Right atrium auricular region (tissue), 2 donors: Measurements from ENCODE around the gene UBAC2. TPM values are rescaled to one million over a fixed set of nuclear protein-coding genes. Genes with fewer than 3 reads are reported as not detected.

Experiments used
- DNase-seq: peaks from one replicate; pipeline ENCODE4 v3.0.0-alpha.2; 2019; ENCODE audit warnings: low spot score
- H3K27ac ChIP-seq, 2 donors: fragments of 200-600 bp; sonication (generic); 1 replicate in 1 of 2; 2 replicates in 1 of 2; pipeline ENCODE4 v1.5.1; 2016 to 2019
- H3K27me3 ChIP-seq, 2 donors: fragments of 200-600 bp; sonication (generic); one replicate each; pipeline versions ENCODE4 v1.5.1 to v1.6.0; 2017 to 2019
- H3K36me3 ChIP-seq: fragments of 200-600 bp; sonication (generic); one replicate; pipeline ENCODE4 v1.5.1; 2016
- H3K4me1 ChIP-seq, 2 donors: fragments of 200-600 bp; sonication (generic); one replicate each; pipeline versions ENCODE4 v1.5.1 to v1.6.0; 2017 to 2019
- H3K4me3 ChIP-seq, 2 donors: fragments of 200-600 bp; sonication (generic); 1 replicate in 1 of 2; 2 replicates in 1 of 2; pipeline ENCODE4 v1.5.1; 2017 to 2019; ENCODE audit warnings: mild to moderate bottlenecking in 1 of 2, moderate library complexity in 1 of 2
- H3K9me3 ChIP-seq, 2 donors: fragments of 200-600 bp; sonication (generic); one replicate each; pipeline ENCODE4 v1.5.1; 2019
- total RNA-seq, 2 donors: library from RNA; depleted of rRNA; stranded (reverse); fragments of >200 nt; gene quantifications; one replicate each; pipeline ENCODE4 v1.1.0, GENCODE V29; 2016
- TF ChIP-seq, protein P1 (sequence below), 2 donors: fragments of 200-600 bp; sonication (generic); IDR thresholded peaks; one replicate each; pipeline ENCODE4 v1.5.1; 2019; ENCODE audit warnings: antibody characterized with exemption in 2 of 2

Gene UBAC2
- total RNA-seq, 2 donors from 2014 or later: 47.5 to 50.7 TPM

DNA sequence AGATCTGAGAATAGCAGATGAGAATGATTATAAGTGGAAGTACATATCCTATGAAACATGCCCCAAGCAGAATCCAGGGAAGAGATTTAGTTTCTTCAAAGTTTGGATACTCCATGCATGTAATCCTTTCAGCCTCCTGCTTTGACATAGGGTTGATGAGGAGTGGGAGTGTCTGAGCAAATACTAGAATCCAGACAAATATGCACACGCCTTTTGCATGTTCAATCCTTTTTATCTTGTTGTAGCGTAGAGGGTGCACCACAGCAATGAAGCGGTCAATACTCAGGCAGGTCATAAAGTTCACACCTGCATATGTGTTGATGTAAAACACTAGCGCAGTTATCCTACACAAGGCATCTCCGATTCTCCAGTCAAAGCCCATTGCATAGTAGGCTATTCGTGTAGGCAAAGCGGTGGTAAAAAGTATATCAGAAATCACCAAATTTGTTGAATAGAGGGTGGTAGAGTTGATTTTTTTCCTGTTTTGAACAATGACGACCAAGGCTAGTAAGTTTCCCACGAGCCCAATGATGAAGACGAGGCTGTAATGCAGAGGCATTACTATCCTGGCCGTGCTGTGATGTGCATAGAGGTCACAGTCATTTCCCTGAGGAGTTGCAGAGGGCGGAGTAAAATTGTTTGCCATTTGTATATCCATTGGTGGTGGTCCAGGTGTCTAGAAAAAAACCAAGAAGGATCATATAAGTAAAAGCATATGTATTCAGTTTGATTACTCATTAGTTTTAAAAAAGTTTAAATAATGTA, 95.0 kb downstream of the UBAC2 start:
- no peak overlapping the region for H3K27ac ChIP-seq
- H3K4me1 ChIP-seq: no peaks in the 10 kb centered on the region
- peaks cover 10% of the 10 kb centered on the region for H3K36me3 ChIP-seq
- TF ChIP-seq, protein P1, sequence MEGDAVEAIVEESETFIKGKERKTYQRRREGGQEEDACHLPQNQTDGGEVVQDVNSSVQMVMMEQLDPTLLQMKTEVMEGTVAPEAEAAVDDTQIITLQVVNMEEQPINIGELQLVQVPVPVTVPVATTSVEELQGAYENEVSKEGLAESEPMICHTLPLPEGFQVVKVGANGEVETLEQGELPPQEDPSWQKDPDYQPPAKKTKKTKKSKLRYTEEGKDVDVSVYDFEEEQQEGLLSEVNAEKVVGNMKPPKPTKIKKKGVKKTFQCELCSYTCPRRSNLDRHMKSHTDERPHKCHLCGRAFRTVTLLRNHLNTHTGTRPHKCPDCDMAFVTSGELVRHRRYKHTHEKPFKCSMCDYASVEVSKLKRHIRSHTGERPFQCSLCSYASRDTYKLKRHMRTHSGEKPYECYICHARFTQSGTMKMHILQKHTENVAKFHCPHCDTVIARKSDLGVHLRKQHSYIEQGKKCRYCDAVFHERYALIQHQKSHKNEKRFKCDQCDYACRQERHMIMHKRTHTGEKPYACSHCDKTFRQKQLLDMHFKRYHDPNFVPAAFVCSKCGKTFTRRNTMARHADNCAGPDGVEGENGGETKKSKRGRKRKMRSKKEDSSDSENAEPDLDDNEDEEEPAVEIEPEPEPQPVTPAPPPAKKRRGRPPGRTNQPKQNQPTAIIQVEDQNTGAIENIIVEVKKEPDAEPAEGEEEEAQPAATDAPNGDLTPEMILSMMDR (IDR thresholded peaks at IDR 0.05): no peak
- H3K9me3 ChIP-seq: no peaks in the 10 kb centered on the region
- H3K27me3 ChIP-seq: no peaks in the 10 kb centered on the region
- H3K4me3 ChIP-seq: no peak overlapping the region
- DNase-seq: no peak

DNA sequence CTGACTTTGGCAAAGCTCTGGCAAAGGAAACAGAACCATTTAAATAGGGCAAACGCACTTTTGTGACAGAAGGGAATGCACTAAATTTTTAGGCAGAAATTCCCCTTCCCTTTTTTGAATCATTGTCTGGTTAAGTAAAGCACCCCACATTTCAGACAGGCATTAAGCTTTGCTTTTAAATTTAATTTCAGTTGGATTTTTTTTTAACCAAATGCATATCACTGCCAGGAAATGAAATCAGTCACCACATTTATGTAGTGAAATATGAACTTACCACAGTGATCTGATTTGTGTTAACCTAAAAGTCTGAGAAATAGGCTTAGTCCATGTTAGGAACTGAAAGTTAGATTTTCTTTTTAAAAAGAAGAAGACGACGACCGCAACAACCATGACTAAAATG, 95.7 kb downstream of the UBAC2 start:
- peaks cover 10% of the 10 kb centered on the region for H3K36me3 ChIP-seq
- DNase-seq: no peak
- no peak overlapping the region for H3K27ac ChIP-seq
- H3K9me3 ChIP-seq: no peaks in the 10 kb centered on the region
- H3K4me1 ChIP-seq: no peaks in the 10 kb centered on the region
- no peaks in the 10 kb centered on the region for H3K27me3 ChIP-seq
- no peak overlapping the region for H3K4me3 ChIP-seq
- TF ChIP-seq, protein P1 (IDR thresholded peaks at IDR 0.05): no peak

DNA sequence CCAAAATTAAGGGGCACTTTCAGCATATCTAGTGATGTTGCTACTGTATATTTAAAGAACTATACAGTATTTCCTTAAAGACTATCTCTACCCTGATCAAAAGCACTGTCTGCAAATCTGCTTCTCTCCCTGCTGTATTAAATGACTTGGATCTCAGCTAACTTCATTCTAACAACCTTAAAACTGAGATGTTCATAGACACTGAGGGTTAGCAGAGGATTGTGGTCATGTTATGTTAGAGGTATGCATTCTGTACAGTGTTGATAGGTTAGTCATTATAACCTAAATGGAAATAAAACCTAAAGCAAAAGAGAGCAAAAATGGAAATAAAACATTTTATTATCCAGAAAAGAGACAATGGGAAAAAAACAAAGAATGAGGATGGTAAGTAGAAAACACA, 96.7 kb downstream of the UBAC2 start:
- no peak for DNase-seq
- Histone ChIP-seq H3K27ac (no peak overlapping the region), H3K4me3 (no peak overlapping the region), H3K27me3 (no peaks in the 10 kb centered on the region), H3K9me3 (no peaks in the 10 kb centered on the region), H3K36me3 (peaks cover 10% of the 10 kb centered on the region), H3K4me1 (no peaks in the 10 kb centered on the region)
- TF ChIP-seq, protein P1 (IDR thresholded peaks at IDR 0.05): no peak

DNA sequence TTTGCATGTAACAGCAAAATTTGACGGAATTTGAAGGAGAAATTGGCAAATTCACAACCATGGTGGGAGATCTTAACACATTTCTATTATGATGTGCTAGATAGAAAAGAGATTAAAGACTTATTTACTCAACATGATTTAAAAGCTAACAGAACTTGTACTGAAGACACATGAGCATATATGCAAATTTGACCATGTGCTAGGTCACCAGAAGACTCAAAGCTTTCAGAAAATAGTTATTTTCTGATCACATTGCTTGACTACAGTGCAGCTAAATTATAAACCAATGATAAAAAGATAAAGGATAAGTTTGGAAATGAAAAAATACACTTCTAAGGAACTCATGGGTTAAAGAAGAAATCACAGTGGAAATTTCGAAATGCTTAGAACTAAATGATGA, 97.4 kb downstream of the UBAC2 start:
- no peaks in the 10 kb centered on the region for H3K27me3 ChIP-seq
- H3K9me3 ChIP-seq: no peaks in the 10 kb centered on the region
- DNase-seq: no peak
- H3K27ac ChIP-seq: no peak overlapping the region
- peaks cover 10% of the 10 kb centered on the region for H3K36me3 ChIP-seq
- H3K4me3 ChIP-seq: no peak overlapping the region
- H3K4me1 ChIP-seq: no peaks in the 10 kb centered on the region
- TF ChIP-seq, protein P1 (IDR thresholded peaks at IDR 0.05): no peak

DNA sequence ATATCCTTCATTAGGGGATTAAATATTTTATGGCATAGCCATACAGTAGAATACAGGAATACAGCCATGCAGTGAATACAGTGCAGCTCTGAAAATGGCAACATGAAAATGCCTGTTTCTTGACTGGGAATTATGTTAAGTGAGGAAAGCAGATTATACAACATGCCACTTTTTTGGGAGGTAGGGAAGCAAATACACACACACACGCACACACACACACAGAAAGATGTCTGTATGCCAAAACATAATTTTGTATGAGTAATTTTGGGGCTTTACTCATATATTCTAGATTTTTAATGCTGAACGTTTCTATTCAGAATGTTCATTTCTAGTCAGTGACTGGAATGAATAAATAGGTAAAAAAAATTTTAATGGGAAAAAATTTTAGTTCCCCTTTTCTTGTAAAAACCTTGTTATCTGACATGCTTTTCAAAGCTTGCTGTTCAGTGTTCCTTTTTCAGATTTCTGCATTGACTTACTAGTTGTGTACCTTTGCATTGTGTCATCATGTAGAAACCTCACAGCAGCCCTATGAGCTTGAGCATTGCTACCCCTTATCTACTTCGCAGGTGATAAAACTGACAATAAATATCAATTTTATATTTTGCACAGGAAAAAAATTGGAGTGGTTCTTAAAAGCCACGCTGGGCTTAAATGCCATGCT, 98.7 kb downstream of the UBAC2 start:
- H3K4me3 ChIP-seq: no peak overlapping the region
- peaks cover 10% of the 10 kb centered on the region for H3K36me3 ChIP-seq
- TF ChIP-seq, protein P1 (IDR thresholded peaks at IDR 0.05): no peak
- no peaks in the 10 kb centered on the region for H3K27me3 ChIP-seq
- H3K27ac ChIP-seq: no peak overlapping the region
- DNase-seq: no peak
- H3K9me3 ChIP-seq: no peaks in the 10 kb centered on the region
- H3K4me1 ChIP-seq: no peaks in the 10 kb centered on the region
